ENCODE measurements around the gene CTRB1.
"Not testable (repeated sequence)": the region's sequence is repeated elsewhere in the genome, so short reads cannot be mapped to it uniquely, and the experiment has no call there.

CTRB1 gene

GRCh38 chr16:75204410-75204758 lies 14.4 kb upstream of the CTRB1 start:
- DNase-seq (ENCODE audit: low read depth), result no peak

GRCh38 chr16:75204905-75205304 lies 13.9 kb upstream of the CTRB1 start:
- not testable (repeated sequence) for DNase-seq (ENCODE audit: low read depth)

GRCh38 chr16:75205438-75205837 lies 13.3 kb upstream of the CTRB1 start:
- not testable (repeated sequence) for DNase-seq (ENCODE audit: low read depth)

- not testable (repeated sequence) for DNase-seq (ENCODE audit: low read depth)
Measured at GRCh38 chr16:75205961-75206748, 12.6 kb upstream of the CTRB1 start.

- no peak for DNase-seq (ENCODE audit: low read depth)
Measured at GRCh38 chr16:75206749-75207451, 11.9 kb upstream of the CTRB1 start, which contains the start of gene CTRB2. CTRB2 (minus strand) TSS chr16:75207161; CDS start chr16:75207141, 20 bp downstream.

GRCh38 chr16:75207831-75208230 lies 11.0 kb upstream of the CTRB1 start:
- no peak for DNase-seq (ENCODE audit: low read depth)

- DNase-seq (ENCODE audit: low read depth), result no peak
Measured at GRCh38 chr16:75208242-75208825, 10.5 kb upstream of the CTRB1 start.

GRCh38 chr16:75208861-75209505 lies 9.8 kb upstream of the CTRB1 start:
- DNase-seq (ENCODE audit: low read depth), result no peak

GRCh38 chr16:75209514-75209913 lies 9.3 kb upstream of the CTRB1 start:
- not testable (repeated sequence) for DNase-seq (ENCODE audit: low read depth)

GRCh38 chr16:75209944-75210343 lies 8.8 kb upstream of the CTRB1 start:
- no peak for DNase-seq (ENCODE audit: low read depth)

- not testable (repeated sequence) for DNase-seq (ENCODE audit: low read depth)
Measured at GRCh38 chr16:75211286-75211685, 7.5 kb upstream of the CTRB1 start.

- no peak for DNase-seq (ENCODE audit: low read depth)
Measured at GRCh38 chr16:75216127-75216526, 2.7 kb upstream of the CTRB1 start.

- DNase-seq (ENCODE audit: low read depth), result no peak
Measured at GRCh38 chr16:75216576-75216975, 2.2 kb upstream of the CTRB1 start.

- no peak for DNase-seq (ENCODE audit: low read depth)
Measured at GRCh38 chr16:75217389-75217851, 1.4 kb upstream of the CTRB1 start.

GRCh38 chr16:75219088-75219487 lies 300 bp downstream of the CTRB1 start:
- no peak for DNase-seq (ENCODE audit: low read depth)

GRCh38 chr16:75219838-75220237 lies 1.1 kb downstream of the CTRB1 start:
- no peak for DNase-seq (ENCODE audit: low read depth)

- DNase-seq (ENCODE audit: low read depth), result no peak
Measured at GRCh38 chr16:75222271-75222783, 3.5 kb downstream of the CTRB1 start.

GRCh38 chr16:75223129-75223528 lies 4.3 kb downstream of the CTRB1 start:
- DNase-seq (ENCODE audit: low read depth), result not testable (repeated sequence)

- DNase-seq (ENCODE audit: low read depth), result no peak
Measured at GRCh38 chr16:75224306-75225082, 5.7 kb downstream of the CTRB1 start.

- DNase-seq (ENCODE audit: low read depth), result no peak
Measured at GRCh38 chr16:75225092-75225491, 6.3 kb downstream of the CTRB1 start.

Measured in stromal cell of bone marrow (primary cell).